ENCODE measurements around the gene VEGFB.

The VEGFB gene

DNA sequence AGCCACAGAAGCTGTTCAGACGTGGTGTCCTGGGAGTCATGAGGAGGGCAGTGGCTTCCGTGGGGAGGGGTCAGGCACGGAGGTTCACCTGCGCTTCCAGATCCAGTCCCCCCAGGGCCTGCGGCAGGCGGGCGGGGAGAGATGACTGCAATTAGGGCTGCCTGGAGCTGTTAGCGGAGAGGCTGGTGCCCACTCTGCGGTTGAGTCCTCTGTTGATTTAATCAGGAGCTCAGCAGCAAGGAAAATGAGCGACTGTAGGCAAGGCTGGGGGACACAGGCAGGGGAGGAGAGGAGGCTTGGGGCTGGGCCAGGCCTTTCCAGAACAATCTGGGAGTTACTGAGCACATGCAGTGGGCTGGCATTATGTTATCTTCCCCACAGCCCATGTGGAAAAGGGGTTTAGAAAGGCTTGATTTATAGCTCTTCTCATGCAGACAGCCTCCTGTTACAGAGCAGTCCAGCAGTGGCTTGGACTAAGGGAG, 30.0 kb downstream of the VEGFB start:
- no peak for TF ChIP-seq CTCF (conservative IDR thresholded peaks at IDR 0.05)
- TF ChIP-seq ZFX (IDR thresholded peaks at IDR 0.05), result no peak
- H3K27ac ChIP-seq, result no peak overlapping the region

- TF ChIP-seq ZFX (IDR thresholded peaks at IDR 0.05) (no peak), CTCF (conservative IDR thresholded peaks at IDR 0.05) (no peak)
- no peak overlapping the region for H3K27ac ChIP-seq
Observed at GRCh38 chr11:64265176-64266160, 31.1 kb downstream of the VEGFB start.

DNA sequence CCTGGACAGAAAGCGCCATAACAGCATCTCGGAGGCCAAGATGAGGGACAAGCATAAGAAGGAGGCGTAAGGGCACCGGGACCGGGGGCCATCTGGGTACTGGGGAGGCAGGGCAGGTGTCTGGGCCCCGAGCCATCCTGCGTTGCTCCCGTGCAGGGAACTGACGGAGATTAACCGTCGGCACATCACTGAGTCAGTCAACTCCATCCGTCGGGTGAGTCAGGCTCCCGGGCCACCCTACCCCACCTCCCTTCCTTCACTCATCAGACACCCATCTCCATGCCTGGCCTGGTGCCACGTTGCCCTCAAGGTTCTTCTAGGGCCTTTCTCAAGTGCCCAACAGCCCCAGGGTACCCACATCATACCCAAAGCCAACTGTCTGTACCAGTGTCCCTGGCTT, 32.0 kb downstream of the VEGFB start:
- no peak for TF ChIP-seq CTCF (conservative IDR thresholded peaks at IDR 0.05)
- TF ChIP-seq ZFX (IDR thresholded peaks at IDR 0.05), result no peak
- no peak overlapping the region for H3K27ac ChIP-seq

- peak overlapping the region; percentile 95; the same call in 1 of the 2 replicates for H3K27ac ChIP-seq
Observed at GRCh38 chr11:64267207-64267945, 33.0 kb downstream of the VEGFB start.

DNA sequence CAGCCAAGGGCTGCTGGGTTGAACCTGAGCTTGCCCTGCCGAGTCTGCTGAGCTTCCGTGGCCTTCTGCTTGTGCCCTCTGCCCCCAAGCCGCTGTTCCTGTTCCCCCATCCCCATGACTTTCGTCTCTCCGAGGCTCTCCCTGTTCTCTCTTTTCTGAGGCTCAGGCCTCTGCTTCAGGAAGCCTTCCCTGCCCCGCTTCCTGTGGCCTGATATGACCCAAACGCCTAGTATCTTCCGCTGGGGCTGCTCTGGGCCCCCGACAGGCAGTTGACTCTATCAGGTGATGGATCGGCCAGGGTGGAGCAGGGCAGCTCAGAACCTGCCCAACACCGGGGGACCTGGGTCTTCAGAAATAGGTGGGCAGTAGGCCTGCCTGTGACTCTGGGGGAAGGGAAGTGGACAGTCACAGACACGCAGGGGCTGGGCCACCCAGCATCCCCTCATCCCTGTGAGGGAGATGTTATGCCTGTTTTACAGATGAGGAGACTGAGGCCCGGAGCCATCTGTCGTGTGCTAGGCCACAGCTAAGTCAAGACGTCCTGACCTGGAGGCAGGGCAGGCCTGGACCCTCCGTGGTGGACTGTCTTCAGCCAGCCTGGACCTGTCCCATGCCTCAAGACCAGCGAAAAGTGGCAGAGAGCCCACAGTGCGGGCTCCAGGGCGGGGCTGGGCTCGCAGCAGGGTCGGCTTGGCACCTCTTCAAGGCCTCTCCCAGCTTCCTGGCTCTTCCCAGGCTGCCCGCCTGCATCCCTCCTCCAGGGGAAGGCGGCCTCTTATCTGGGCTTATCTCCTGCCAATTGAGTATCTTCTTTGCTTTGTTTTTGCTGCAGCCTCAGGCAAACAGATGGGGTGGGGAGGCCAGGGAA, 33.9 kb downstream of the VEGFB start:
- peak overlapping the region; percentile 95 for H3K27ac ChIP-seq
- TF ChIP-seq CTCF (conservative IDR thresholded peaks at IDR 0.05) (no peak), ZFX (IDR thresholded peaks at IDR 0.05) (no peak)

More at GRCh38 chr11:64267207-64267945, 33.0 kb downstream of the VEGFB start:
- TF ChIP-seq ZFX (IDR thresholded peaks at IDR 0.05), result no peak
- TF ChIP-seq CTCF (conservative IDR thresholded peaks at IDR 0.05), result no peak

GRCh38 chr11:64268893-64269539, 34.6 kb downstream of the VEGFB start:
- H3K27ac ChIP-seq, result peak overlapping the region; percentile 95
- no peak for TF ChIP-seq CTCF (conservative IDR thresholded peaks at IDR 0.05)
- peak; percentile 59; the same call in 1 of the 2 replicates for TF ChIP-seq ZFX (IDR thresholded peaks at IDR 0.05)

All from C4-2B (cell line).